Central memory CD8-positive, alpha-beta T cell (primary cell): ENCODE results near the gene TNFRSF18.

Source experiments
- ATAC-seq: fragments of 150-1000 bp; cut with Tn5 transposase; replicated peaks from 2 replicates; pipeline ENCODE4 v1.10.0; 2022; ENCODE audit warnings: mild to moderate bottlenecking, moderate FRiP score, moderate number of reproducible peaks; ENCODE audit not compliant: poor library complexity, severe bottlenecking; ENCODE audit errors: extremely low read depth
- DNase-seq, 2 donors: peaks; one replicate each; pipeline ENCODE4 v3.0.0; 2021; ENCODE audit warnings: low spot score in 2 of 2
- H3K27ac Mint-ChIP-seq: one replicate; pipeline ENCODE4 v1.8.0; 2022; ENCODE audit warnings: low read depth, mild to moderate bottlenecking, moderate library complexity, mixed read lengths
- H3K27me3 Mint-ChIP-seq: one replicate; pipeline ENCODE4 v1.8.0; 2022; ENCODE audit warnings: mixed read lengths
- H3K36me3 Mint-ChIP-seq: one replicate; pipeline ENCODE4 v1.8.0; 2022; ENCODE audit warnings: mild to moderate bottlenecking, moderate library complexity, mixed read lengths; ENCODE audit not compliant: insufficient read depth
- H3K4me1 Mint-ChIP-seq: one replicate; pipeline ENCODE4 v1.8.0; 2022; ENCODE audit warnings: mixed read lengths
- H3K4me3 Mint-ChIP-seq: one replicate; pipeline ENCODE4 v1.8.0; 2022; ENCODE audit warnings: mild to moderate bottlenecking, moderate library complexity, mixed read lengths
- H3K9me3 Mint-ChIP-seq: one replicate; pipeline ENCODE4 v1.8.0; 2022; ENCODE audit warnings: mixed read lengths

TNFRSF18 gene

GRCh38 chr1:1167841-1168450, 38.4 kb downstream of the TNFRSF18 start:
- DNase-seq (no peak), ATAC-seq (no peak)
- Mint-ChIP-seq H3K36me3 (no peaks in the 10 kb centered on the region), H3K27ac (no peak overlapping the region), H3K9me3 (no peaks in the 10 kb centered on the region), H3K4me1 (no peaks in the 10 kb centered on the region), H3K27me3 (peaks cover 32% of the 10 kb centered on the region), H3K4me3 (no peak overlapping the region)

DNA sequence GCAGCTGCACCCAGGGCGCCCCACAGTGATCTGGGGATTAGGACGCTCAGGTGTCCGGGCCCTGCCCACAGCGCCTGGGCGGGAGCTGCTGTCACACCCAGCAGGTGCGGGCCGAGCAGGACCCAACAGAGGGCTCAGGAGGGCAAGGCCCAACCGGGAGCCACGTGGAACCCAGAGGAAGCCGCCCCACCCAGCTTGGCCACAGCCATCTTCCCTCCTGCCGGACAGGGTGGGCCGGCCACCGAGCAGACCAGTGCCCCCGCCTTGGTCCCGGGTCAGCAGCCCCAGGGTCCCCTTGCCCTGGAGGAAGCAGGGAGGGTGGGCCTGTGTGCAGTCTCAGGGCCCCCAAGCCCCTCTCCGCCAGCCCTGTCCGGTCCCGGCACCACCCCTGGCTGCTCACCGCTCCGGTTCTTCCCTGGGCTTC, 39.0 kb downstream of the TNFRSF18 start:
- Mint-ChIP-seq H3K36me3 (no peaks in the 10 kb centered on the region), H3K4me3 (no peak overlapping the region), H3K27me3 (peaks cover 27% of the 10 kb centered on the region), H3K27ac (no peak overlapping the region), H3K4me1 (no peaks in the 10 kb centered on the region), H3K9me3 (no peaks in the 10 kb centered on the region)
- DNase-seq (no peak), ATAC-seq (no peak)

- H3K9me3 Mint-ChIP-seq: no peaks in the 10 kb centered on the region
- H3K4me3 Mint-ChIP-seq: no peak overlapping the region
- ATAC-seq: no peak
- no peak for DNase-seq
- no peaks in the 10 kb centered on the region for H3K36me3 Mint-ChIP-seq
- H3K27me3 Mint-ChIP-seq: peaks cover 21% of the 10 kb centered on the region
- H3K4me1 Mint-ChIP-seq: no peaks in the 10 kb centered on the region
- no peak overlapping the region for H3K27ac Mint-ChIP-seq
Observed at GRCh38 chr1:1166642-1167397, 39.6 kb downstream of the TNFRSF18 start.

GRCh38 chr1:1165900-1166421, 40.4 kb downstream of the TNFRSF18 start:
- ATAC-seq (no peak), DNase-seq (no peak)
- Mint-ChIP-seq H3K9me3 (no peaks in the 10 kb centered on the region), H3K4me3 (no peak overlapping the region), H3K4me1 (no peaks in the 10 kb centered on the region), H3K27ac (no peak overlapping the region), H3K36me3 (peaks cover under 1% of the 10 kb centered on the region), H3K27me3 (peaks cover 19% of the 10 kb centered on the region)

GRCh38 chr1:1165485-1165884, 40.9 kb downstream of the TNFRSF18 start:
- no peak overlapping the region for H3K4me3 Mint-ChIP-seq

DNA sequence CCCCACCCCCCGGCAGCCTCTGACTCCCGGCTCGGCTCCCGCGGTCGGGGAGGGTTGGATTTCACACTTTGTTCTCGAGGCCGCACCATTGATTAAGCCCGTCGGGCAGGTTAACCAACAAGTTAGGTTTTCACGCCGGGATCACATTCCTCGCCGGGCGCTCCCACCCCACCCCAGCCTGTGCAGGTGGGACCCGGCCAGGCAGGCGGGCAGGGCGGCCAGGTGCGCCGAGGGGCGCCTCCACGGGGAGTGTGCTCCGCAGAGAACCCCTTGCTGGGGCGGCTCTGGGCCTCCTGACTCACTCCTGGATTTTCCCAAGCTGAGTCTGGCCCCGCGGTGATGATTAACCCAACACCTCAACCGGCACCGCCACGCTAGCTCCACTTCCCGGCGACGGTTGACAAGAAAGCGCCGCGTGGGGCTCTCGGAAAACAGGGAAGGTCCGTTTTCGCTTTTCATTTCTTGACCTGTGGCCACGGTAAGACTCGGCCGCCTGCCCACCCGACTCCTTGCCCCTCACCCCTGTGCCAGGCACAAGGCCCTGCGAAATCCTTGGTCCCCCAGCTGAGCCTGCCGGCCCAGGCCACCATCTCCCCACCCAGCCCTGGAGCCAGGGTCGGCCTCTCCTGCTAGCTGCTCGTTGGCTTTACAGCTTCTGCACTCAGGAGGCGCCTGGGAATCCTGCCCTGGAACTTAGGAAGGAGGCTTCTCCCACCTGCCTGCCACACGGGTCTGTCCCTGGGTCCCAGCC, 41.5 kb downstream of the TNFRSF18 start:
- DNase-seq (no peak), ATAC-seq (no peak)
- Mint-ChIP-seq H3K9me3 (no peaks in the 10 kb centered on the region), H3K27me3 (peaks cover 12% of the 10 kb centered on the region), H3K4me1 (no peaks in the 10 kb centered on the region), H3K27ac (no peak overlapping the region), H3K36me3 (peaks cover 2% of the 10 kb centered on the region), H3K4me3 (no peak overlapping the region)

More at GRCh38 chr1:1165485-1165884, 40.9 kb downstream of the TNFRSF18 start:
- Mint-ChIP-seq H3K4me1 (no peaks in the 10 kb centered on the region), H3K9me3 (no peaks in the 10 kb centered on the region), H3K27ac (no peak overlapping the region), H3K27me3 (peaks cover 18% of the 10 kb centered on the region), H3K36me3 (peaks cover 2% of the 10 kb centered on the region)
- DNase-seq: no peak
- ATAC-seq: no peak

GRCh38 chr1:1164361-1164700, 42.1 kb downstream of the TNFRSF18 start:
- Mint-ChIP-seq H3K36me3 (peaks cover 2% of the 10 kb centered on the region), H3K4me3 (no peak overlapping the region), H3K4me1 (no peaks in the 10 kb centered on the region), H3K9me3 (no peaks in the 10 kb centered on the region), H3K27me3 (peaks cover 10% of the 10 kb centered on the region), H3K27ac (no peak overlapping the region)
- no peak for DNase-seq
- ATAC-seq: no peak

- peaks cover 2% of the 10 kb centered on the region for H3K36me3 Mint-ChIP-seq
- H3K27me3 Mint-ChIP-seq: peaks cover 10% of the 10 kb centered on the region
- H3K9me3 Mint-ChIP-seq: no peaks in the 10 kb centered on the region
- ATAC-seq (no peak), DNase-seq (no peak)
- no peaks in the 10 kb centered on the region for H3K4me1 Mint-ChIP-seq
- no peak overlapping the region for H3K27ac Mint-ChIP-seq
- H3K4me3 Mint-ChIP-seq: no peak overlapping the region
Observed at GRCh38 chr1:1163538-1164070, 42.8 kb downstream of the TNFRSF18 start.

DNA sequence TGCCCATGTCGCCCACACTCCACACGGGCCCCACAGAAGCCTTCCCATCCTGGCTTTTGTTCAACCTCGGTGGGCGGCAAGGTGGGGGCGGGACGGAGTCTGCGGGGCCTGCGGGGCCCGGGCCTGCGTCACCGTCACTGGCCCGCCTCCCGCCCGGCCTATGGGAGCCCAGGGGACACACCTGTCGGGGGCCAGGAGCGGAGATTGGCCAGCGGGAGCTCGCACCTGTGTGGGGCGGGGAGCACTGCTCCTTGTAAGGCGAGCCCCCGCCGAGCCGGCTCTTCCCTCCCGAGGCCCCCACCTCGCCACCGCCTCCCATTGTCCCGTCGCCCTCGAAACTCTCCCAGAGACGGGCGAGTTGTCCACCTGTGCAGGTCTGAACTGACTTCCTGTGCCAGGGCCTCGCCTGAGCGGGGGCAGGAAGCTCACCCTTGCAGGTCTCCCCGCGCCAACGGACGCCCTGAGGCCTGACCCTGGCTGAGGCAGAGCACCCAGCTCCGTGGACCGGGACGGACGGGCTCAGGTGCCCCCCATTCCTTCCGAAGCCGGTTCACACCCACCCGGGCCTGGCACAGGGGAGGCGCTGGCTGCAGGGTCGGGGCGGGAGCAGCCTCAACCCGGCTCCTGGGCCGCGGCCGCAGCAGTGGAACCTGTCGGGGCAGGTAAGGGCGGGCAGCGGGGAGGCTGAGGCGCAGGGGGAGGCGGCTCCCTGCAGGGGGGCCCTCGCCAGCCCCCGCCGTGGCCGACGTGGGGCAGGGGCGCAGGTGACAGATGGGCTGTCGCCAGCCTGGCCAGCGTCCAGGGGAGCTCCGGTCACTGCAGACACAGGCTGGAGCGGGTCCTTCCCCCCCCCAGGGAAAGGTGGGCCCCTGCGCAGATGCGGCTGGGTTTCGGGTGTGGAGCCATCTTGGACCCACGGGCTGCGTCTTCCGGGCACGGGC, 43.5 kb downstream of the TNFRSF18 start:
- no peaks in the 10 kb centered on the region for H3K4me1 Mint-ChIP-seq
- ATAC-seq: no peak

GRCh38 chr1:1161683-1162079, 44.7 kb downstream of the TNFRSF18 start:
- ATAC-seq (no peak), DNase-seq (no peak)
- Mint-ChIP-seq H3K4me3 (no peak overlapping the region), H3K36me3 (peaks cover 2% of the 10 kb centered on the region), H3K4me1 (no peaks in the 10 kb centered on the region), H3K9me3 (no peaks in the 10 kb centered on the region), H3K27me3 (peaks cover 10% of the 10 kb centered on the region), H3K27ac (no peak overlapping the region)

More for the DNA sequence above, 43.5 kb downstream of the TNFRSF18 start:
- H3K36me3 Mint-ChIP-seq: peaks cover 2% of the 10 kb centered on the region
- no peaks in the 10 kb centered on the region for H3K9me3 Mint-ChIP-seq
- no peak for DNase-seq
- H3K4me3 Mint-ChIP-seq: no peak overlapping the region
- peaks cover 10% of the 10 kb centered on the region for H3K27me3 Mint-ChIP-seq
- H3K27ac Mint-ChIP-seq: no peak overlapping the region

- Mint-ChIP-seq H3K4me3 (no peak overlapping the region), H3K27ac (no peak overlapping the region), H3K4me1 (no peaks in the 10 kb centered on the region), H3K27me3 (peaks cover 10% of the 10 kb centered on the region), H3K36me3 (peaks cover 2% of the 10 kb centered on the region), H3K9me3 (no peaks in the 10 kb centered on the region)
- DNase-seq (no peak), ATAC-seq (no peak)
Observed at GRCh38 chr1:1161078-1161682, 45.2 kb downstream of the TNFRSF18 start.
